ENCODE results near the gene MRPL4. TPM values are rescaled to one million over a fixed set of nuclear protein-coding genes. Genes with fewer than 3 reads are reported as not detected.

The MRPL4 gene
- total RNA-seq, 3 donors from 2014 or later (not counting 1 experiment from before 2014, with no cell fraction given), result 34.5 to 41.6 (median 40.2) TPM

GRCh38 chr19:10284065-10284959 is 32.3 kb downstream of the MRPL4 start:
- Histone ChIP-seq H3K4me3 (ENCODE audit: low read length) (no peak overlapping the region), H3K36me3 (ENCODE audit: control insufficient read depth, insufficient read depth, low read length) (peaks cover 31% of the 10 kb centered on the region), H3K27ac (ENCODE audit: low read length) (no peak overlapping the region), H3K4me1 (ENCODE audit: control insufficient read depth, insufficient read depth, low read length) (peaks cover 55% of the 10 kb centered on the region), H3K27me3 (ENCODE audit: control insufficient read depth, insufficient read depth, low read length) (peaks cover 20% of the 10 kb centered on the region), H3K9me3 (ENCODE audit: control insufficient read depth, insufficient read depth, low read length) (no peaks in the 10 kb centered on the region)
- H3K27me3 Mint-ChIP-seq (ENCODE audit: low read depth in 2 of 2), result peaks cover 0 to 13% of the 10 kb centered on the region in 2 donors
- WGBS (ENCODE audit: insufficient coverage), result 97% methylated on average over 34 of the region's 34 CpGs
- no peak overlapping the region for H3K4me3 Mint-ChIP-seq
- H3K4me1 Mint-ChIP-seq, result peaks cover 30 to 39% of the 10 kb centered on the region in 2 donors
- H3K36me3 Mint-ChIP-seq, result peaks cover 10% of the 10 kb centered on the region
- H3K9me3 Mint-ChIP-seq, result no peaks in the 10 kb centered on the region
- no peak for TF ChIP-seq CTCF (IDR thresholded peaks at IDR 0.05)
- no peak for DNase-seq
- intact Hi-C loops (cut with micrococcal nuclease), result no loop called here
- ATAC-seq, result no peak
- H3K27ac Mint-ChIP-seq, result peak overlapping the region in 1 of 2 donors; percentile 41

DNA sequence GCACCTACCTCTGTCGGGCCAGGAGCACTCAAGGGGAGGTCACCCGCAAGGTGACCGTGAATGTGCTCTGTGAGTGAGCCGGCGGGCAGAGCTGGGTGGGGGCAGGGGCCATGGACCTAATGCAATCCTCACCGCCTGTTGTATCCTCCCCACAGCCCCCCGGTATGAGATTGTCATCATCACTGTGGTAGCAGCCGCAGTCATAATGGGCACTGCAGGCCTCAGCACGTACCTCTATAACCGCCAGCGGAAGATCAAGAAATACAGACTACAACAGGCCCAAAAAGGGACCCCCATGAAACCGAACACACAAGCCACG is 32.9 kb downstream of the MRPL4 start:
- peak overlapping the region in 1 of 2 donors; percentile 79 for H3K27ac Mint-ChIP-seq
- intact Hi-C loops (cut with micrococcal nuclease), result no loop called here
- H3K4me1 ChIP-seq (ENCODE audit: control insufficient read depth, insufficient read depth, low read length), result peaks cover 55% of the 10 kb centered on the region
- peaks cover 10% of the 10 kb centered on the region for H3K36me3 Mint-ChIP-seq
- no peak overlapping the region for H3K27ac ChIP-seq (ENCODE audit: low read length)
- no peaks in the 10 kb centered on the region for H3K9me3 Mint-ChIP-seq
- peaks cover 0 to 18% of the 10 kb centered on the region in 2 donors for H3K27me3 Mint-ChIP-seq (ENCODE audit: low read depth in 2 of 2)
- peaks cover 31% of the 10 kb centered on the region for H3K36me3 ChIP-seq (ENCODE audit: control insufficient read depth, insufficient read depth, low read length)
- no peak overlapping the region for H3K4me3 ChIP-seq (ENCODE audit: low read length)
- ATAC-seq, result no peak
- 96% methylated on average over 13 of the region's 13 CpGs for WGBS (ENCODE audit: insufficient coverage)
- no peak for DNase-seq
- TF ChIP-seq CTCF (IDR thresholded peaks at IDR 0.05), result no peak
- peaks cover 24 to 39% of the 10 kb centered on the region in 2 donors for H3K4me1 Mint-ChIP-seq
- no peak overlapping the region for H3K4me3 Mint-ChIP-seq
- no peaks in the 10 kb centered on the region for H3K9me3 ChIP-seq (ENCODE audit: control insufficient read depth, insufficient read depth, low read length)
- peaks cover 24% of the 10 kb centered on the region for H3K27me3 ChIP-seq (ENCODE audit: control insufficient read depth, insufficient read depth, low read length)

- H3K4me3 ChIP-seq (ENCODE audit: low read length), result no peak overlapping the region
- Mint-ChIP-seq H3K27ac (peak overlapping the region in 1 of 2 donors; percentile 79), H3K4me3 (no peak overlapping the region), H3K36me3 (peaks cover 10% of the 10 kb centered on the region), H3K9me3 (no peaks in the 10 kb centered on the region), H3K4me1 (peaks cover 22 to 39% of the 10 kb centered on the region in 2 donors), H3K27me3 (ENCODE audit: low read depth in 2 of 2) (peaks cover 0 to 21% of the 10 kb centered on the region in 2 donors)
- DNase-seq (no peak), ATAC-seq (no peak)
- H3K27ac ChIP-seq (ENCODE audit: low read length), result no peak overlapping the region
- peaks cover 29% of the 10 kb centered on the region for H3K27me3 ChIP-seq (ENCODE audit: control insufficient read depth, insufficient read depth, low read length)
- H3K4me1 ChIP-seq (ENCODE audit: control insufficient read depth, insufficient read depth, low read length), result peaks cover 55% of the 10 kb centered on the region
- H3K36me3 ChIP-seq (ENCODE audit: control insufficient read depth, insufficient read depth, low read length), result peaks cover 31% of the 10 kb centered on the region
- intact Hi-C loops (cut with micrococcal nuclease), result no loop called here
- H3K9me3 ChIP-seq (ENCODE audit: control insufficient read depth, insufficient read depth, low read length), result no peaks in the 10 kb centered on the region
- WGBS (ENCODE audit: insufficient coverage), result 87% methylated on average over 3 of the region's 4 CpGs
- TF ChIP-seq CTCF (IDR thresholded peaks at IDR 0.05), result no peak
Measured at GRCh38 chr19:10285393-10285792, 33.4 kb downstream of the MRPL4 start.
